Measurements from ENCODE around the gene ACTR2.
"Not testable (repeated sequence)": the region's sequence is repeated elsewhere in the genome, so short reads cannot be mapped to it uniquely, and the experiment has no call there.

The ACTR2 gene

GRCh38 chr2:65227456-65228262, at the start of gene ACTR2:
TSS of gene ACTR2 (plus strand) at chr2:65227831. CDS start at chr2:65227910, 79 bp downstream.
- DNase-seq (ENCODE audit: low spot score): peak; percentile 97

GRCh38 chr2:65182570-65182969, 45.1 kb upstream of the ACTR2 start:
- no peak for DNase-seq (ENCODE audit: low spot score)

- not testable (repeated sequence) for DNase-seq (ENCODE audit: low spot score)
These were observed 44.2 kb upstream of the ACTR2 start for GRCh38 chr2:65183406-65183805.

- no peak for DNase-seq (ENCODE audit: low spot score)
These were observed 42.6 kb upstream of the ACTR2 start for GRCh38 chr2:65185012-65185411.

GRCh38 chr2:65186093-65186868, 41.4 kb upstream of the ACTR2 start:
- no peak for DNase-seq (ENCODE audit: low spot score)

GRCh38 chr2:65186872-65187851, 40.5 kb upstream of the ACTR2 start:
- peak; percentile 93 for DNase-seq (ENCODE audit: low spot score)

- DNase-seq (ENCODE audit: low spot score): no peak
These were observed 34.2 kb upstream of the ACTR2 start for GRCh38 chr2:65193446-65193845.

GRCh38 chr2:65198737-65199136, 28.9 kb upstream of the ACTR2 start:
- no peak for DNase-seq (ENCODE audit: low spot score)

- DNase-seq (ENCODE audit: low spot score): no peak
These were observed 28.5 kb upstream of the ACTR2 start for GRCh38 chr2:65199166-65199565.

GRCh38 chr2:65199891-65200290, 27.7 kb upstream of the ACTR2 start:
- peak; percentile 27 for DNase-seq (ENCODE audit: low spot score)

- no peak for DNase-seq (ENCODE audit: low spot score)
These were observed 23.0 kb upstream of the ACTR2 start for GRCh38 chr2:65204461-65205210.

GRCh38 chr2:65212115-65212514, 15.5 kb upstream of the ACTR2 start:
- no peak for DNase-seq (ENCODE audit: low spot score)

GRCh38 chr2:65212619-65213018, 15.0 kb upstream of the ACTR2 start:
- DNase-seq (ENCODE audit: low spot score): no peak

- DNase-seq (ENCODE audit: low spot score): no peak
These were observed 14.6 kb upstream of the ACTR2 start for GRCh38 chr2:65213035-65213434.

GRCh38 chr2:65214361-65214760, 13.3 kb upstream of the ACTR2 start:
- DNase-seq (ENCODE audit: low spot score): no peak

- no peak for DNase-seq (ENCODE audit: low spot score)
These were observed 12.8 kb upstream of the ACTR2 start for GRCh38 chr2:65214843-65215242.

- no peak for DNase-seq (ENCODE audit: low spot score)
These were observed 11.7 kb upstream of the ACTR2 start for GRCh38 chr2:65215946-65216345.

- DNase-seq (ENCODE audit: low spot score): no peak
These were observed 7.0 kb upstream of the ACTR2 start for GRCh38 chr2:65220432-65221131.

- DNase-seq (ENCODE audit: low spot score): not testable (repeated sequence)
These were observed 6.4 kb upstream of the ACTR2 start for GRCh38 chr2:65221275-65221674.

GRCh38 chr2:65227020-65227455, 593 bp upstream of the ACTR2 start:
- no peak for DNase-seq (ENCODE audit: low spot score)
